Liver (tissue), 3 donors: ENCODE measurements around the gene ANKRD28.

Experiments used
- CTCF ChIP-seq: fragments of 150-350 bp; IDR thresholded peaks from 2 replicates; pipeline ENCODE4 v1.5.1; 2017; ENCODE audit warnings: improper control_type of control experiment, low read depth, low read length; ENCODE audit not compliant: missing input control
- EGR1 ChIP-seq, 2 donors: IDR thresholded peaks; 2 replicates each; pipeline ENCODE4 v1.6.1; 2016 to 2018; ENCODE audit warnings: antibody characterized with exemption in 2 of 2, low read depth in 2 of 2
- GABPA ChIP-seq, 2 donors: IDR thresholded peaks in 1 of 2; conservative IDR thresholded peaks in 1 of 2; 2 replicates each; pipeline ENCODE4 v1.6.1; 2016; ENCODE audit warnings: antibody characterized with exemption in 2 of 2, mild to moderate bottlenecking in 1 of 2, moderate library complexity in 1 of 2
- RAD21 ChIP-seq, 2 donors: IDR thresholded peaks; 2 replicates each; pipeline ENCODE4 v1.6.1; 2016; ENCODE audit warnings: antibody characterized with exemption in 2 of 2, mild to moderate bottlenecking in 2 of 2
- TAF1 ChIP-seq: conservative IDR thresholded peaks from 2 replicates; pipeline ENCODE4 v1.6.1; 2016; ENCODE audit warnings: antibody characterized with exemption, mild to moderate bottlenecking
- TF ChIP-seq, protein P1 (sequence below): IDR thresholded peaks from 2 replicates; pipeline ENCODE4 v1.6.1; 2016; ENCODE audit warnings: antibody characterized with exemption
- donor health status: healthy.
- donor health status: healthy.

- TF ChIP-seq, protein P1, sequence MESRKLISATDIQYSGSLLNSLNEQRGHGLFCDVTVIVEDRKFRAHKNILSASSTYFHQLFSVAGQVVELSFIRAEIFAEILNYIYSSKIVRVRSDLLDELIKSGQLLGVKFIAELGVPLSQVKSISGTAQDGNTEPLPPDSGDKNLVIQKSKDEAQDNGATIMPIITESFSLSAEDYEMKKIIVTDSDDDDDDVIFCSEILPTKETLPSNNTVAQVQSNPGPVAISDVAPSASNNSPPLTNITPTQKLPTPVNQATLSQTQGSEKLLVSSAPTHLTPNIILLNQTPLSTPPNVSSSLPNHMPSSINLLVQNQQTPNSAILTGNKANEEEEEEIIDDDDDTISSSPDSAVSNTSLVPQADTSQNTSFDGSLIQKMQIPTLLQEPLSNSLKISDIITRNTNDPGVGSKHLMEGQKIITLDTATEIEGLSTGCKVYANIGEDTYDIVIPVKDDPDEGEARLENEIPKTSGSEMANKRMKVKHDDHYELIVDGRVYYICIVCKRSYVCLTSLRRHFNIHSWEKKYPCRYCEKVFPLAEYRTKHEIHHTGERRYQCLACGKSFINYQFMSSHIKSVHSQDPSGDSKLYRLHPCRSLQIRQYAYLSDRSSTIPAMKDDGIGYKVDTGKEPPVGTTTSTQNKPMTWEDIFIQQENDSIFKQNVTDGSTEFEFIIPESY = no peak
- TF ChIP-seq RAD21 (IDR thresholded peaks at IDR 0.05) (no peak), CTCF (no peak), EGR1 (IDR thresholded peaks at IDR 0.05; ENCODE audit: low read depth in 2 of 2) (no peak), TAF1 (no peak), GABPA (IDR thresholded peaks at IDR 0.05 in 1 of 2, conservative IDR thresholded peaks at IDR 0.05 in 1 of 2) (no peak)
These were observed 133.6 kb downstream of the ANKRD28 start for GRCh38 chr3:15664144-15664543.
